Epithelial cell of prostate (primary cell): ENCODE measurements around the gene CCDC136.

Experiments
- DNase-seq: peaks from one replicate; pipeline ENCODE4 v3.0.0-alpha.2; 2011; ENCODE audit warnings: low read depth, low spot score
- H3K27ac ChIP-seq: fragments of 450-650 bp; 2 replicates; pipeline ENCODE4 v1.5.1; 2017; ENCODE audit warnings: mild to moderate bottlenecking

CCDC136 gene

GRCh38 chr7:128858380-128859231 is 66.8 kb downstream of the CCDC136 start:
- no peak overlapping the region for H3K27ac ChIP-seq
- DNase-seq = no peak

GRCh38 chr7:128859232-128860157 is 67.7 kb downstream of the CCDC136 start:
- no peak for DNase-seq
- no peak overlapping the region for H3K27ac ChIP-seq

- no peak overlapping the region for H3K27ac ChIP-seq
Observed at GRCh38 chr7:128860158-128861073, 68.6 kb downstream of the CCDC136 start.

GRCh38 chr7:128861957-128862570 is 70.3 kb downstream of the CCDC136 start:
- no peak for DNase-seq
- H3K27ac ChIP-seq = no peak overlapping the region

More at GRCh38 chr7:128860158-128861073, 68.6 kb downstream of the CCDC136 start:
- DNase-seq = no peak

- peak; percentile 66 for DNase-seq
- H3K27ac ChIP-seq = peak within 1 kb of the TSS; percentile 62
Observed at GRCh38 chr7:128862571-128863432, 71.0 kb downstream of the CCDC136 start, which contains the start of gene ATP6V1F. Gene ATP6V1F, plus strand, starts transcription at chr7:128862856. Its CDS starts 49 bp downstream, at chr7:128862905.

GRCh38 chr7:128863433-128863989 is 71.7 kb downstream of the CCDC136 start:
- peak overlapping the region; percentile 62 for H3K27ac ChIP-seq
- no peak for DNase-seq

GRCh38 chr7:128865303-128865702 is 73.5 kb downstream of the CCDC136 start:
- H3K27ac ChIP-seq = no peak overlapping the region
- no peak for DNase-seq

GRCh38 chr7:128865996-128866877 is 74.5 kb downstream of the CCDC136 start:
- DNase-seq = no peak
- H3K27ac ChIP-seq = no peak overlapping the region

GRCh38 chr7:128867241-128867640 is 75.5 kb downstream of the CCDC136 start:
- DNase-seq = no peak
- no peak overlapping the region for H3K27ac ChIP-seq

- DNase-seq = no peak
- no peak overlapping the region for H3K27ac ChIP-seq
Observed at GRCh38 chr7:128867842-128868623, 76.3 kb downstream of the CCDC136 start.

- DNase-seq = no peak
- no peak overlapping the region for H3K27ac ChIP-seq
Observed at GRCh38 chr7:128868624-128869137, 76.9 kb downstream of the CCDC136 start.

GRCh38 chr7:128869138-128869943 is 77.6 kb downstream of the CCDC136 start:
- DNase-seq = no peak
- H3K27ac ChIP-seq = no peak overlapping the region

- DNase-seq = no peak
- H3K27ac ChIP-seq = no peak overlapping the region
Observed at GRCh38 chr7:128869944-128870285, 78.1 kb downstream of the CCDC136 start.

GRCh38 chr7:128871050-128871449 is 79.3 kb downstream of the CCDC136 start:
- DNase-seq = no peak
- H3K27ac ChIP-seq = no peak overlapping the region
